Fibroblast of pulmonary artery (primary cell): ENCODE measurements around the gene ATXN1.

Source experiments
- DNase-seq: peaks from one replicate; pipeline ENCODE4 v3.0.0-alpha.2; 2010; ENCODE audit warnings: low read depth
- H3K4me3 ChIP-seq: replicated peaks from 2 replicates; pipeline ENCODE4 v1.5.1; 2011; ENCODE audit warnings: low read depth, mild to moderate bottlenecking, control low read depth, low read length, moderate library complexity
- CTCF ChIP-seq: IDR thresholded peaks from 2 replicates; pipeline ENCODE4 v1.5.1; 2011; ENCODE audit warnings: mild to moderate bottlenecking, control low read depth, low read length, inconsistent platforms; ENCODE audit errors: missing control alignments

Gene ATXN1

GRCh38 chr6:16251706-16252105 is 509.6 kb downstream of the ATXN1 start:
- DNase-seq: no peak
- TF ChIP-seq CTCF: no peak
- H3K4me3 ChIP-seq: no peak overlapping the region

DNA sequence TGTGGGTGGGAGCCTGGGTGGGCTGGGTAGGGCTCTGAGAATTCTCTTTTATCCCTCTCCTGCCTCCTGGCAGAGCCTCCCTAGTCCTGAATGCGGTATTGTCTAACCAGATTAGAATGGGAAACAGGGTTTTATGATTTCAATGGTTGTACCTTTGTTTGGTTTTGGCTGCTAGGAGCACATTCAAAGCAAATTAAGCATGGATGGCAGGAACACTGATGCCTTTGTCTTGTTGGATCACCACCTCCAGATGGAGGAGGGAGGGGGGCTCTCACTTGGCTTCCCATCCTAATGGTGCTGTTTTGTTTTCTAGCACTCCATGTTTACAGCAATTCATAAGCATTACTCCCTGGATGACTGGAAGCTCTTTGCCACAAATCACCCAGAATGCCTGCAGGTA is 511.3 kb downstream of the ATXN1 start:
- no peak for DNase-seq
- no peak for TF ChIP-seq CTCF

More for the DNA sequence above, 511.3 kb downstream of the ATXN1 start:
- H3K4me3 ChIP-seq: no peak overlapping the region
